GM21786 (cell line): ENCODE data around the gene PTPRG.

Experiments used
- ATAC-seq: cut with Tn5 transposase; IDR thresholded peaks from one replicate; pipeline ENCODE4 v1.9.1; 2021; ENCODE audit not compliant: unreplicated experiment

The PTPRG gene

DNA sequence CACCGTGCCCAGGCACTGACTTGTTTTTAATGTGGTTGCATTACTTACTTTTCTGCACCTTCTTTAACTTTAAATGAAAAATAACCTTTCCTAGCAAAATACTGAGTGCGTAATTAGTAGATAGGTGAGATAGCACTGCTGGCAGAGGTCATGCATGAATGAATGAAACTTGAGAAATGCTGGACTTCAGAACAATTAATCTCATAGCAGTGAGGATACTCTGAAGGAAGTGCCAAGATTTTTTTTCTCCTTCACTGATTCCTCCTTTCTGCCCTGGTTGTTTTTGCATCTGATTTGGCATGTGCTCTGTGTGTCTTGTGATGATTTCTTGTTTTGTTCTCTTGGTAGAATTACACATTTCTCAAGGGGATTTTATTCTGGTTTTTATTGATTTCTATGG is 378.9 kb downstream of the PTPRG start:
- ATAC-seq, result no peak

DNA sequence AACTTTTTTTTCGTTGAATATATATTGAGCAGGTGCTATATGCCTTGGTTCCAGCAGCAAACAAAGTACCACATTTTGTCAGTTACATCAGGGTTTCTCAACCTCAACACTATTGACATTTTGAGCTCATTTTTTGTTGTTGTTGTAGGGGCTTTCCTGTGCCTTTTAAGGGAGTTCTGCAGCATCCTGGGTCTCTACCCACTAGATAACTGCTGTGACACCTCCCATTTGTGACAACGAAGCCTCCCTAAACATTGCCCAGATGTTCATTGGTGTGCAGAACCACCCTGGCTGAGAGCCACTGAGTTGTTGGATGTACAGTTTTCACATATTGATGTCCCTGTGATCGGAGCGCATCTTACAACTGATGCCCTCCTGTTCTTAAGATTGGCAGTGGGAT is 382.6 kb downstream of the PTPRG start:
- no peak for ATAC-seq

- no peak for ATAC-seq
These were observed 383.4 kb downstream of the PTPRG start for GRCh38 chr3:61944726-61945125.

DNA sequence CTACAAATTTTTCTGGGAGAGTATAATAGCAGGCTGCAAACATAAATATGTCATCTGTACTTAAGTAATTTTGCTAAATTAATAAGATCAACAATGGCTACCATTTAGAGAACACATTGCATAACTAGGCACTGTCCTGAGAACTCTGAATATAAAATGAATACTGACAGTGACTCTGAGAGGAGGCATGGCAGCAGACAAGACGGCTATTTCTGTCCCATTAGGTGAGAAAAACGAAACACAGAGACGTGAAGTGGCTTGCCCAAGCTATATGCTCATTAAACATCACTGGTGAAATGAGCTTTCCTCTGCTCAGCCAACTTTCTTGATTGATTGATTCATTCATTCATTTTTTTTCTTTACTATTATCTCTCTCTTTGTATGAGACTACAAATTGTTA is 384.3 kb downstream of the PTPRG start:
- ATAC-seq, result no peak

DNA sequence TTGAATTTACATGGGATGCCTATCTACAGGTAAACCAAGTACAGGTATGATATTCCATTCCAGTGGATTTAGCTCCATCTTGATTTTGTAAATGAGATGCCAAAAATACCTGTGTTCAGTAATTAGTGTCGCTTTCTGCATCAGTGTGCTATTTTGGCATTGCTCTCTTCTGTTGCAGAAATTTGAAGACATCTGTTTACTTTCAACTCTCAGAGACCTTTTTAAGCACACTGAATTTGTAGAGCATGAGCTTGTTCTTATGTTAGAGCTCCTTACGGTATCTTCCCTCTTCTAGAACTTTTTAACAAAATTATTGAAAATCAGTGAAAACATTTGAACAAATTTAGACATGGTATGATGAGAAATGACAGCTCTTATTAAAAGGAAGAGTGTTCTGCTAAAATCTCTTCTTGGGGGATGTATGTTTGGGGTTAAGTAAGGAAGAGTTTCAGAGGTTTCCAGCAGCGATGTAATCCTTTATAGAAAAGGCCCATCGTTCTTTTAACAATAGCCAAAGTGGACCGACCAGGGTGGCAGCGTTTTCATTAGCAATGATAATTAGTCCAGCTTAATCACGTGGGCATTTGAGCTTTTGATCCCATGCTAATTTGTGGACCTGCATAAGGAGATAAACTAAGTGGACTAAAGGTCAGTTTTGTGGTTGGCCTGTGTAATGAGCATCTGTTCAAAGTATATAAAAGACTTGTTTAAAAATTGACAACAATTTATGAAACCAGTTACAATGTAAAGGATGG is 385.4 kb downstream of the PTPRG start:
- no peak for ATAC-seq

- no peak for ATAC-seq
These were observed 386.1 kb downstream of the PTPRG start for GRCh38 chr3:61947456-61947855.

- no peak for ATAC-seq
These were observed 387.4 kb downstream of the PTPRG start for GRCh38 chr3:61948699-61949305.

- no peak for ATAC-seq
These were observed 392.7 kb downstream of the PTPRG start for GRCh38 chr3:61954097-61954540.

GRCh38 chr3:61955483-61955882 is 394.1 kb downstream of the PTPRG start:
- ATAC-seq, result no peak

DNA sequence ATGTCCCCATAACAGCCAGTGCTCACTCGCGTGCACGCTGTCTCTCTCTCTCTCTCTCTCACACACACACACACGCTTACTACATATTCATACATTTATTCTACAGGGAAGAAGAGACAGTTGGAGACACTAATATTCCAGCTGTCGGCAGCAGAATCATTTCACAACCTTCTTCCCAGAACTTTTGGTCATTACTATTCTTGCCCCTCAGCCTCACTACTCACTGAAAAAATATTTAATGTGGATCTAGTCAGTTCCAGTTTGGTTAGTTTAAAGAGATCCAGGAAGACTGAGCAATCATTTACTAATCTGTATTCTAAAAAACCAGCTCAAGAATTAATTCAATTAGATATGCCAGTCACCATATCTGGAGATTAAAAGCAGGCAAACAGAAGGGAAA is 394.9 kb downstream of the PTPRG start:
- no peak for ATAC-seq

DNA sequence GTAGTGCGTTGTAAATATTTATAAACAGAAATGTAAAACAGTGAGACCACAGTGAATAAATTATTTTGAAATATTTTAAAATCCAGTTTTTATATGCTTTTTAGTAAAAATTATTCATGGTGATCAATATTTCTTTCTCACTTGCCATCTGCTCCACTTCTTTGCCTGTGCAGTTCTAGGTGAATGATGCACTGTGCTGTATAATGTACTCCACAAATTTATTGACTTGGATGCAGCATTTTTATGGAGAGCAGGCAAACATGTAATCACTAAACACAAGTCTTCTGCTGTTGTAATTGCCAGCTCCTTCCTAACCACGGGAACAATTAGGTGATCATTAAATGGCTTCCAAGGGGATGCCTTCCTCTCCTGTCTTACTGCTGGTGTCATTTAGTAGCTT is 395.9 kb downstream of the PTPRG start:
- no peak for ATAC-seq

DNA sequence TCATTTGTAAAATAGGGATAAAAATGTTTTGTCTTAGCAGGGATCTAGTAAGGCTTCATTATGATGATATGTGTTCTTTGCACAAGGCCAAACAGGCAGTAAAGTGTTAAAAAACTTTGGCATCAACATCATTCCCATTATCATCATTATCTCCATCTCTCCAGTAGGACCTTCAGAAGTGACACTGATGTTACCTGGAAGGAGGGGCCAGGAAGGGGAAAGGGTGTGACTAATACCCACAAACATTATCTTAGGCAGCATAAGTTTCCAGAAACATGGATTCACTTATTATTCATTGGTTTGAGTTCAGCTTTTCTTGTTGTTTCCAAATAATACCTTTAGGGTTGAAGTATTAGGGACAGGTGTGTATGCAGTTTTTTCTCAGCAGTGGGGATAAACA is 399.6 kb downstream of the PTPRG start:
- no peak for ATAC-seq

DNA sequence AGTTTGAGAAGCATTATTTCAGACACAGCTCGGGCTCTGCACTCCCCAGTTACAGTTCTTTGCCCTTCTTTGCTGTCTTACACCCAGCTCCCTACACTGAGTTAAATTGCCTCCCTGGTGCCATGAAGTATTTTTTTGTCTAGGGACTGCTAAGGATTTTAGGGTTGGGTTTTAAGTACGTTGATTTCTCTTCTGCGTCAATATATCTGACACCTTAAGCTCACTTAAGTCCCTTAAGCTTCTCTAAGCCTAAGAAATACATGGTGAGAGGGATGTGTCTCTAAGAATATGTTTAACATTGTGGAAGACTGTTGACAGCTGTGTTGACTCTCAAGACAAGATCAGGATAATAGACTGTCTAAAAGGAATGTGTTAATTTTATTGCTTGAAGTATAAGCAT is 400.5 kb downstream of the PTPRG start:
- ATAC-seq, result no peak

GRCh38 chr3:61964566-61964965 is 403.2 kb downstream of the PTPRG start:
- ATAC-seq, result no peak

DNA sequence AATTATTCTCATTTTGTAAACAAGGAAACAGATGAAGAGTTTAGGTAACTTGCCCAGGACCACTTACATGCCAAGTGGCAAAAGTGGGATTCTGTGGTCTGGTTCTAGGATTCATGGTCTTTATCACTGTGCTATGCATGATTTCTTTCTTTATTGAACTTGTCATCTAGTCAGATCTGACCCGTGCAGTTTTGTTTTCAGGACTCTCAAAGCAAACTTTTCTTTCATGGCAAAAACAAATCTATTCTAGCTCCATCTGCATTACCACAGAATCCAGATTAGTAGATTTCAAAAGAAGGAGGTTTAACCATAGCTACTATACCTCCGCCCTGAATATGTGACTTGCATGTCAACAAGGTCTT is 404.4 kb downstream of the PTPRG start:
- no peak for ATAC-seq

GRCh38 chr3:61966200-61966599 is 404.8 kb downstream of the PTPRG start:
- ATAC-seq, result no peak

DNA sequence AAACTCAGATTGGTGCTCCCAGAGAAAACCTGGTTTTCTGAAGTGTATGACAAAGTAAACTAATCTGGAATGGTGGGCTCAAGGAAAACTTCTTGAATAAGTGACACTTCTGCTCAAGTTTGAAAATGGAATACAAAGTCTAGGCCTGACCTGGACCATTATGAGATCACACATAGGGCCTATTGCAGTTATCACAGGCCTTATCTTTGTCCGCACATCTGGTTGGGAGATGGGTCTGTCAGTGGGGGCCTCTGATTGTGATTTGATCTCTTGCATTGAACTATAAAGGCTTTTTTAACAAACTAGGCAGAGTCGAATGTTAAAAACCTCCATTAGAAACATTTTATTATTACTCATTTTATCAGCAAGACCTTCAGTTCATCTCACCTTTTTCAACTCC is 405.6 kb downstream of the PTPRG start:
- ATAC-seq, result no peak

GRCh38 chr3:61967937-61968336 is 406.6 kb downstream of the PTPRG start:
- ATAC-seq, result no peak

- ATAC-seq, result no peak
These were observed 413.3 kb downstream of the PTPRG start for GRCh38 chr3:61974662-61975061.

DNA sequence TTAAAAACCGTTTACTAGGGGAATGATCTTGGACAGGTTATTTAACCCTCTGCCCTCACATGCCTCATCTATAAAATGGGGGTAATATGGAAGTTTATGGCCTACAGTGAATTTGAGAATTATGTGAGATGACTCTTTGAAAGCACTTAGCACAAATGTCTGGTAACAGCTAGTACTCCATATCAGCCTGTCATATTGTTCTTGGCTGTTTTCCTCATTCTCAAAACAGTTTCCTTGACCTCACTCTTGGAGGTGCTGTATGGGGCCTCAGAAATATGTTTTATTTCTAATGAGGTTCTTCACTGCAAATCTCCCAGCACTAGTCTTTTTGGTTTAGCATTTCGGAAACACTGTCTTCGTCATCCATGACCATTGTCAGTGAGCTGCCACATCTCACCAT is 413.8 kb downstream of the PTPRG start:
- ATAC-seq, result no peak

- no peak for ATAC-seq
These were observed 414.6 kb downstream of the PTPRG start for GRCh38 chr3:61975936-61976335.

DNA sequence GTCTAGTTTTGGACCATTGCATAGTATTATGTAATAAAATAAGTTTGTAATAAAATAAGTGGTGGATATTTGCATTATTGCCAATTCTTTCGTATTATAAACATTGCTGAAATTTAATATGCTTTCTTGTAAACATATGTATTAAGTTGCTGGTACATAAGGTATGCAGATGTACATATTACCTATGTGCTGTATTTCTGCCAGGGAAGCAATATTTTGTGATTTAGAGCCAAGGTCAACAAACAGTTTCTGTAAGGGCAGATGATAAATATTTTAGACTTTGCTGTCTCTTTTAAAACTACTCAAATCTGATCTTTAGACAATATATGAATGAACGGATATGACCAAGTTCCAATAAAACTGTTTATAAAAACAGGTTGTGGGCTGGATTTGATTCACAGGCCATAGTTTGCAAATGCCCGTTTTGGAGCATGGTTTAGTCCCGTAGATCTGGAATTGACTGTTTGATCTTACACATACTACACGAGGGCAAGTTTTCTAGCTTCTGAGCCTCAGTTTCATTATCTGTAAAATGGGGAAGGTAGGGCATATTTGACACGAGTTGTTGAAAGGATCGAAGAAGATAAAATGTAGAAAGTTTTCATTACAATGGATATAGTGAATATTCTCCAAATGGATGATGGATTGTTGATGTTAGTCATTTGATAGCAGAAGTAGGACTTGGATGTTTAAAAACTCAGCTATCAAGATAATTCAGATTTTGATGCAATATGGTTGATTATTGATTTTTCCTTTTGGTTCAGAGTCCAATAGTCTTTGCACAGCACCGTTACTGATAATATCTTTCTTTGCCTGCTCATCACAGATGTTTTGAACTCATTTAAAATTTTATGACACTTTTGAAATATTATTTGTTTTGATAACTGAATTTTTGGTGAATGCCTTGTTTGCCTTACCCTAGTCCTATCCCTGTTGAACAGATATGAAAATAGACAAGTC is 417.4 kb downstream of the PTPRG start:
- ATAC-seq, result no peak
